Epithelial cell of esophagus (primary cell): Measurements from ENCODE around the gene PMIS2.
"Not testable (repeated sequence)": the region's sequence is repeated elsewhere in the genome, so short reads cannot be mapped to it uniquely, and the experiment has no call there.

Experiments used
- DNase-seq: peaks from one replicate; pipeline ENCODE4 v3.0.0; 2010; ENCODE audit warnings: low read depth
- H3K4me3 ChIP-seq: 2 replicates; pipeline ENCODE4 v1.5.1; 2011; ENCODE audit warnings: mild to moderate bottlenecking, low read length, control low read depth
- CTCF ChIP-seq: IDR thresholded peaks from 2 replicates; pipeline ENCODE4 v1.5.1; 2011; ENCODE audit warnings: low read depth, mild to moderate bottlenecking, low read length, control low read depth, inconsistent platforms; ENCODE audit not compliant: insufficient read depth; ENCODE audit errors: missing control alignments

PMIS2 gene

GRCh38 chr19:35590875-35591274 lies 4.9 kb downstream of the PMIS2 start:
- no peak for TF ChIP-seq CTCF
- DNase-seq, result no peak
- H3K4me3 ChIP-seq, result no peak overlapping the region

- peak; percentile 73 for DNase-seq
- no peak overlapping the region for H3K4me3 ChIP-seq
- TF ChIP-seq CTCF, result peak; percentile 64
Measured at GRCh38 chr19:35592226-35592625, 6.3 kb downstream of the PMIS2 start.

- not testable (repeated sequence) for H3K4me3 ChIP-seq, DNase-seq
Measured at GRCh38 chr19:35595026-35595425, 9.1 kb downstream of the PMIS2 start.

GRCh38 chr19:35595928-35596327 lies 10.0 kb downstream of the PMIS2 start:
- no peak for DNase-seq
- no peak overlapping the region for H3K4me3 ChIP-seq
- TF ChIP-seq CTCF, result no peak

GRCh38 chr19:35596366-35596999 lies 10.5 kb downstream of the PMIS2 start:
- no peak overlapping the region for H3K4me3 ChIP-seq
- DNase-seq, result no peak
- TF ChIP-seq CTCF, result no peak

- no peak for DNase-seq
- H3K4me3 ChIP-seq, result no peak overlapping the region
- TF ChIP-seq CTCF, result no peak
Measured at GRCh38 chr19:35601971-35602370, 16.0 kb downstream of the PMIS2 start.

GRCh38 chr19:35604436-35604835 lies 18.5 kb downstream of the PMIS2 start:
- not testable (repeated sequence) for DNase-seq

GRCh38 chr19:35607170-35607569 lies 21.2 kb downstream of the PMIS2 start:
- not testable (repeated sequence) for H3K4me3 ChIP-seq, DNase-seq

More at GRCh38 chr19:35604436-35604835, 18.5 kb downstream of the PMIS2 start:
- not testable (repeated sequence) for H3K4me3 ChIP-seq

- no peak for DNase-seq
- no peak for TF ChIP-seq CTCF
- H3K4me3 ChIP-seq, result no peak overlapping the region
Measured at GRCh38 chr19:35607661-35608060, 21.7 kb downstream of the PMIS2 start.
